Suprapubic skin (tissue), 4 donors: ENCODE data around the gene KCNK5.

Source experiments
- CTCF ChIP-seq, 2 donors: fragments of 200-600 bp in 1 of 2; fragments of 450-650 bp in 1 of 2; sonication (generic) in 1 of 2; IDR thresholded peaks; one replicate each; pipeline ENCODE4 v1.5.1; 2016 to 2019; ENCODE audit warnings: antibody characterized with exemption in 2 of 2, mild to moderate bottlenecking in 1 of 2, moderate library complexity in 1 of 2
- EP300 ChIP-seq: sonication (generic); formaldehyde crosslinking; IDR thresholded peaks from one replicate; pipeline ENCODE4 v1.6.1; 2017; ENCODE audit warnings: antibody characterized with exemption
- POLR2A ChIP-seq, 2 donors: fragments of 450-650 bp; IDR thresholded peaks; one replicate each; pipeline ENCODE4 v1.6.1; 2017; ENCODE audit warnings: antibody characterized with exemption in 2 of 2, mild to moderate bottlenecking in 2 of 2, moderate library complexity in 2 of 2
- POLR2AphosphoS5 ChIP-seq, 3 donors: sonication (generic); formaldehyde crosslinking; IDR thresholded peaks; one replicate each; pipeline ENCODE4 v1.6.1; 2017; ENCODE audit warnings: antibody characterized with exemption in 3 of 3

GRCh38 chr6:39202166-39202565 is 27.1 kb downstream of the KCNK5 start:
- TF ChIP-seq POLR2A (IDR thresholded peaks at IDR 0.05) (no peak), CTCF (IDR thresholded peaks at IDR 0.05) (no peak), EP300 (no peak), POLR2AphosphoS5 (IDR thresholded peaks at IDR 0.05) (no peak)
